Measurements from ENCODE around the gene RUNX2.

The RUNX2 gene

GRCh38 chr6:45619211-45619760 is 291.2 kb downstream of the RUNX2 start:
- in situ Hi-C loops (cut with HindIII; ENCODE audit: low pct_unique_long_range_greater_than_20kb, low sequenced_read_pairs) = no loop called here
- no peak for TF ChIP-seq JUND (IDR thresholded peaks at IDR 0.05; ENCODE audit: low read depth)
- no peak for DNase-seq (ENCODE audit: low read depth in 1 of 2, low spot score in 1 of 2)

GRCh38 chr6:45619994-45620471 is 291.9 kb downstream of the RUNX2 start:
- no peak for DNase-seq (ENCODE audit: low read depth in 1 of 2, low spot score in 1 of 2)
- in situ Hi-C loops (cut with HindIII; ENCODE audit: low pct_unique_long_range_greater_than_20kb, low sequenced_read_pairs) = no loop called here
- TF ChIP-seq JUND (IDR thresholded peaks at IDR 0.05; ENCODE audit: low read depth) = no peak

- in situ Hi-C loops (cut with HindIII; ENCODE audit: low pct_unique_long_range_greater_than_20kb, low sequenced_read_pairs) = no loop called here
- no peak for TF ChIP-seq JUND (IDR thresholded peaks at IDR 0.05; ENCODE audit: low read depth)
- no peak for DNase-seq (ENCODE audit: low read depth in 1 of 2, low spot score in 1 of 2)
These were observed 296.1 kb downstream of the RUNX2 start for GRCh38 chr6:45624228-45624627.

- DNase-seq (ENCODE audit: low read depth in 1 of 2, low spot score in 1 of 2) = no peak
- TF ChIP-seq JUND (IDR thresholded peaks at IDR 0.05; ENCODE audit: low read depth) = no peak
- in situ Hi-C loops (cut with HindIII; ENCODE audit: low pct_unique_long_range_greater_than_20kb, low sequenced_read_pairs) = no loop called here
These were observed 297.1 kb downstream of the RUNX2 start for GRCh38 chr6:45625191-45625664.

GRCh38 chr6:45626087-45626891 is 298.2 kb downstream of the RUNX2 start:
- in situ Hi-C loops (cut with HindIII; ENCODE audit: low pct_unique_long_range_greater_than_20kb, low sequenced_read_pairs) = no loop called here
- DNase-seq (ENCODE audit: low read depth in 1 of 2, low spot score in 1 of 2) = peak in 1 of 2 experiments; percentile 49
- no peak for TF ChIP-seq JUND (IDR thresholded peaks at IDR 0.05; ENCODE audit: low read depth)

GRCh38 chr6:45630314-45630713 is 302.2 kb downstream of the RUNX2 start:
- DNase-seq (ENCODE audit: low read depth in 1 of 2, low spot score in 1 of 2) = no peak
- no peak for TF ChIP-seq JUND (IDR thresholded peaks at IDR 0.05; ENCODE audit: low read depth)
- in situ Hi-C loops (cut with HindIII; ENCODE audit: low pct_unique_long_range_greater_than_20kb, low sequenced_read_pairs) = no loop called here

GRCh38 chr6:45630801-45631200 is 302.7 kb downstream of the RUNX2 start:
- TF ChIP-seq JUND (IDR thresholded peaks at IDR 0.05; ENCODE audit: low read depth) = no peak
- in situ Hi-C loops (cut with HindIII; ENCODE audit: low pct_unique_long_range_greater_than_20kb, low sequenced_read_pairs) = no loop called here
- peak in 1 of 2 experiments; percentile 51 for DNase-seq (ENCODE audit: low read depth in 1 of 2, low spot score in 1 of 2)

GRCh38 chr6:45631396-45631795 is 303.3 kb downstream of the RUNX2 start:
- in situ Hi-C loops (cut with HindIII; ENCODE audit: low pct_unique_long_range_greater_than_20kb, low sequenced_read_pairs) = no loop called here
- peak in 1 of 2 experiments; percentile 56 for DNase-seq (ENCODE audit: low read depth in 1 of 2, low spot score in 1 of 2)
- no peak for TF ChIP-seq JUND (IDR thresholded peaks at IDR 0.05; ENCODE audit: low read depth)

GRCh38 chr6:45633272-45633908 is 305.3 kb downstream of the RUNX2 start:
- TF ChIP-seq JUND (IDR thresholded peaks at IDR 0.05; ENCODE audit: low read depth) = no peak
- in situ Hi-C loops (cut with HindIII; ENCODE audit: low pct_unique_long_range_greater_than_20kb, low sequenced_read_pairs) = no loop called here
- no peak for DNase-seq (ENCODE audit: low read depth in 1 of 2, low spot score in 1 of 2)

- TF ChIP-seq JUND (IDR thresholded peaks at IDR 0.05; ENCODE audit: low read depth) = no peak
- no peak for DNase-seq (ENCODE audit: low read depth in 1 of 2, low spot score in 1 of 2)
These were observed 306.1 kb downstream of the RUNX2 start for GRCh38 chr6:45634231-45634630.

GRCh38 chr6:45635284-45635867 is 307.2 kb downstream of the RUNX2 start:
- in situ Hi-C loops (cut with HindIII; ENCODE audit: low pct_unique_long_range_greater_than_20kb, low sequenced_read_pairs) = no loop called here
- DNase-seq (ENCODE audit: low read depth in 1 of 2, low spot score in 1 of 2) = no peak
- TF ChIP-seq JUND (IDR thresholded peaks at IDR 0.05; ENCODE audit: low read depth) = no peak

More at GRCh38 chr6:45634231-45634630, 306.1 kb downstream of the RUNX2 start:
- in situ Hi-C loops (cut with HindIII; ENCODE audit: low pct_unique_long_range_greater_than_20kb, low sequenced_read_pairs) = no loop called here

GRCh38 chr6:45637056-45637455 is 308.9 kb downstream of the RUNX2 start:
- DNase-seq (ENCODE audit: low read depth in 1 of 2, low spot score in 1 of 2) = no peak
- no peak for TF ChIP-seq JUND (IDR thresholded peaks at IDR 0.05; ENCODE audit: low read depth)
- in situ Hi-C loops (cut with HindIII; ENCODE audit: low pct_unique_long_range_greater_than_20kb, low sequenced_read_pairs) = no loop called here
